Ovary (tissue), 9 donors: ENCODE results near the gene BCKDK. TPM values are rescaled to one million over a fixed set of nuclear protein-coding genes. Genes with fewer than 3 reads are reported as not detected.

Experiments
- DNase-seq, 5 donors: peaks; one replicate each; pipeline ENCODE4 v3.0.0-alpha.2; 2019 to 2020
- H3K27ac ChIP-seq, 2 donors: fragments of 200-600 bp; one replicate each; pipeline versions ENCODE4 v1.5.1 to v1.8.0; 2019 to 2022
- H3K27me3 ChIP-seq: fragments of 200-600 bp; one replicate; pipeline ENCODE4 v1.8.0; 2022
- H3K36me3 ChIP-seq: fragments of 200-600 bp; sonication (generic); one replicate; pipeline ENCODE4 v1.5.1; 2019
- H3K4me1 ChIP-seq: one replicate; pipeline ENCODE4 v1.8.1; 2013; ENCODE audit warnings: mild to moderate bottlenecking, moderate library complexity; ENCODE audit not compliant: insufficient read depth
- H3K4me3 ChIP-seq: fragments of 200-600 bp; sonication (generic); one replicate; pipeline ENCODE4 v1.5.1; 2017
- H3K9me3 ChIP-seq, 2 donors: fragments of 200-600 bp in 1 of 2; sonication (generic) in 1 of 2; one replicate each; pipeline versions ENCODE4 v1.5.1 to v1.8.1; 2013 to 2019; ENCODE audit warnings: mild to moderate bottlenecking in 1 of 2, moderate library complexity in 1 of 2
- CTCF ChIP-seq, 3 donors: fragments of 450-650 bp in 2 of 3; fragments of 200-600 bp in 1 of 3; IDR thresholded peaks; one replicate each; pipeline versions ENCODE4 v1.5.1 to v1.8.0; 2016 to 2022; ENCODE audit warnings: antibody characterized with exemption in 3 of 3, mild to moderate bottlenecking in 1 of 3
- EP300 ChIP-seq: sonication (generic); formaldehyde crosslinking; IDR thresholded peaks from one replicate; pipeline ENCODE4 v1.6.1; 2017; ENCODE audit warnings: antibody characterized with exemption
- POLR2A ChIP-seq: fragments of 450-650 bp; IDR thresholded peaks from one replicate; pipeline ENCODE4 v1.6.1; 2017; ENCODE audit warnings: antibody characterized with exemption, mild to moderate bottlenecking, moderate library complexity
- WGBS, 3 donors: extraction: QIAGEN DNeasy Blood & Tissue Kit in 1 of 3; methylation state at CpG; one replicate each; pipeline versions ENCODE4 v1.1.5 to v1.1.7; 2013 to 2017; 5-methylcytosine and 5-hydroxymethylcytosine counted together
- intact Hi-C, 4 donors: fragments of 100-400 bp; cut with DNase I; formaldehyde crosslinking; loops; one replicate each; pipeline versions ENCODE4 v1.11.0 to v1.15.1; 2022 to 2023
- polyA plus RNA-seq, 2 donors: library from polyadenylated mRNA; stranded (reverse); fragments of 200-250 nt in 1 of 2; fragments of 350-450 nt in 1 of 2; fragmentation: Illumina TruSeq in 1 of 2; extraction: RNeasy Lipid Tissue Mini Kit (QIAGEN cat#74804) in 1 of 2; gene quantifications; one replicate each; pipeline ENCODE4 v1.2.3, GENCODE V29; 2013 to 2014
- total RNA-seq, 7 donors: library from RNA; depleted of rRNA in 2 of 7; stranded (reverse); fragments of >200 nt in 2 of 7; fragmentation: NEBNext Ultra II Directional in 3 of 7; extraction: Animal tissue kit (Norgen Biotek cat#: 25700) in 3 of 7; gene quantifications; one replicate each; pipeline versions ENCODE4 v1.1.0 to v1.2.4, GENCODE V29; 2016 to 2023
- donor health status: DM: no; HTN: no; CAD: no; lungs with moderate emphysema.
- donor health status: DM: no; HTN: no; CAD: no.
- donor health status: Bipolar disorder and iron deficiency.
- donor health status: DM: yes; HTN: yes; CAD: no.
- donor health status: DM: no; HTN: no; CAD: no.
- donor health status: DM: yes; HTN: yes; CAD: no.

The BCKDK gene
- total and polyA plus RNA-seq, 9 donors, result 18.6 to 51.9 (median 38.6) TPM

GRCh38 chr16:31113121-31114120 lies 5.2 kb downstream of the BCKDK start:
- no peak for DNase-seq
- Histone ChIP-seq H3K4me3 (no peak overlapping the region), H3K9me3 (no peaks in the 10 kb centered on the region), H3K27ac (no peak overlapping the region), H3K36me3 (no peaks in the 10 kb centered on the region), H3K27me3 (no peaks in the 10 kb centered on the region), H3K4me1 (peaks cover 7% of the 10 kb centered on the region)
- TF ChIP-seq CTCF (IDR thresholded peaks at IDR 0.05) (no peak), EP300 (no peak), POLR2A (no peak)
- intact Hi-C loops, result loop anchor here in 1 of 4 donors (10.0 kb wide), 1 partner anchor 159 kb away; the partner anchor contains the start of gene SETD1A
- WGBS, 3 donors, result 66 to 73% (median 69%) methylated on average over 5 of the region's 5 CpGs

DNA sequence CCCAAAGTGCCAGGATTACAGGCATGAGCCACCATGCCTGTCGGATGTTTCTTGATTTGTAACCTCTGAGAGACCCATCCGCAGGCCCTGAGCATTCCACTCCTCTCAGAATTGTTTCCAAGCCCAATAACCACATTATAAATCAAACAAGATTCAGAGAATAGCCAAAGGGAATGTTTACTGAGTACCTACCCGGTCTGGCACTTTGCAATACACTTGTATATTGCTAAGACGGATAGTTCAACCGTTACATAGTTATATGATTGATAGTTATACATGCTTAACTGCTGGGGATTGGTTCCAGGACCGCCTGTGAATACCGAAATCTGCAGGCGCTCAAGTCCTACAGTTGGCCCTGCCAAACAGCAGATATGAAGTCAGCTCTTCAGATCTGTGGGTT lies 6.3 kb downstream of the BCKDK start:
- H3K27me3 ChIP-seq, result no peaks in the 10 kb centered on the region
- no peak for DNase-seq
- H3K4me3 ChIP-seq, result no peak overlapping the region
- H3K4me1 ChIP-seq, result peaks cover 9% of the 10 kb centered on the region
- 59 to 64% (median 62%) methylated on average over 8 of the region's 8 CpGs for WGBS, 3 donors
- H3K27ac ChIP-seq, result no peak overlapping the region
- H3K36me3 ChIP-seq, result no peaks in the 10 kb centered on the region
- intact Hi-C loops, result loop anchor here in 1 of 4 donors (10.0 kb wide), 1 partner anchor 160 kb away; the partner anchor contains the start of gene SETD1A
- TF ChIP-seq EP300, result no peak
- no peaks in the 10 kb centered on the region for H3K9me3 ChIP-seq

- intact Hi-C loops, result loop anchor here in 1 of 4 donors (10.0 kb wide), 1 partner anchor 163 kb away; the partner anchor contains the start of gene SETD1A
- H3K4me1 ChIP-seq, result peaks cover 9% of the 10 kb centered on the region
- no peaks in the 10 kb centered on the region for H3K36me3 ChIP-seq
- peak; percentile 99 for DNase-seq
- TF ChIP-seq EP300 (peak; percentile 32), POLR2A (peak; percentile 99), CTCF (IDR thresholded peaks at IDR 0.05) (peak in 1 of 3 donors; percentile 16)
- H3K4me3 ChIP-seq, result peak within 1 kb of the TSS; percentile 97
- peak within 1 kb of the TSS; percentile 88 to 97 for H3K27ac ChIP-seq
- H3K27me3 ChIP-seq, result no peaks in the 10 kb centered on the region
- no peaks in the 10 kb centered on the region for H3K9me3 ChIP-seq
- WGBS, 3 donors, result 0 to 1% (median 0%) methylated on average over 50 to 68 of the region's 68 CpGs
Observed at GRCh38 chr16:31117384-31118222, 9.4 kb downstream of the BCKDK start, which contains the start of gene KAT8. TSS of gene KAT8 (plus strand) at chr16:31117664. CDS start at chr16:31117682, 18 bp downstream.

DNA sequence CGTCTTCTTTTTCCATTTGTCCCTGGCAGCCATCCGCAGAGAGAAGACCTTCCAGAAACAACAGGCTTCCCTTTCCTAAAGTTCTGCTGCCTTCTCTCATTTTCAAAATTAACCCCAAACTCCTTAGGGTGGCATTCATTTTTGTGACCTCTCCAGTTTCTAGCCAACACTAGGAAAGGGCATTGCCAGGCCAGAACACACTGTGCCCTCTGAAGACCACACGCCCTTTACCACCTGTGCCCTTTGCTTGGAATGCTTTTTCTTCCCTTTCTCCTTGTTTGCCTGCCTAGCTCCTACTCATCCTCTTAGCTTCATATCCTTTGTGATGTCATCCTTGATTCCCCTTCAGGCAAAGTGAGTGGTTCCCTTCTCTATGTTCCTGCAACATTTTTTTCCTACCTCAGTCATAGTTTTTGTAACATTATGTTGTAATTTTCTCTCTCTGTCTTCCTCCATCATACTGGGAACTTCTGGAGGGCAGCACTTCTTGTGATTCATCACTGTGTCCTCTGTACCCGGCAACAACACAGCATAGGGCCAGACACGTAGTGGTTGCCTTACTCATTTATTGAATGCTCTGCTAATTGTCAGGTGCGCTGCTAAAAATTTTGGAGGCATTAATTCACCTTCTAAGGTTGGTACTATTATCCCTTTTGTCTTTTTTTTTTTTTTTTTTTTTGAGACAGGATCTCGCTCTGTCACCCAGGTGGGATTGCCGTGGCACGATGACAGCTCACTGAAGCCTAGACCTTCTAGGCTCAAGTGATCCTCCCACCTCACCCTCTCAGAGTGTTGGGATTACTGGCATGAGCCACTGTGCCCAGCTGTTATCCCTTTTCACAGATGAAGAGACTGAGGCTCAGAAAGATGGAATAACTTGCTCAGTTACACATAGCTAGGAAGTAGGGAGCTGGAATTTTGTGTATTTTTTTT lies 10.3 kb downstream of the BCKDK start:
- intact Hi-C loops, result loop anchor here in 1 of 4 donors (10.0 kb wide), 1 partner anchor 164 kb away; the partner anchor contains the start of gene SETD1A
- 37 to 46% (median 41%) methylated on average over 9 of the region's 9 CpGs for WGBS, 3 donors
- H3K4me1 ChIP-seq, result peaks cover 9% of the 10 kb centered on the region
- H3K27me3 ChIP-seq, result no peaks in the 10 kb centered on the region
- TF ChIP-seq POLR2A (no peak), CTCF (IDR thresholded peaks at IDR 0.05) (no peak), EP300 (peak; percentile 4)
- H3K27ac ChIP-seq, result peak overlapping the region; percentile 67 to 97
- H3K9me3 ChIP-seq, result no peaks in the 10 kb centered on the region
- peak overlapping the region; percentile 97 for H3K4me3 ChIP-seq
- no peaks in the 10 kb centered on the region for H3K36me3 ChIP-seq
- peak in 2 of 5 donors; percentile 36 to 45 for DNase-seq
